Left hindlimb (tissue), 1 donor: Measurements from ENCODE around the gene PTBP3.

Source experiments
- DNase-seq: peaks from one replicate; pipeline ENCODE4 v3.0.0-alpha.2; 2018

Gene PTBP3

GRCh38 chr9:112355427-112355897 lies 22.0 kb upstream of the PTBP3 start:
- no peak for DNase-seq

GRCh38 chr9:112354081-112354743 lies 20.8 kb upstream of the PTBP3 start:
- DNase-seq, result no peak

GRCh38 chr9:112352209-112352608 lies 18.8 kb upstream of the PTBP3 start:
- DNase-seq, result no peak

GRCh38 chr9:112351184-112351583 lies 17.8 kb upstream of the PTBP3 start:
- no peak for DNase-seq

DNA sequence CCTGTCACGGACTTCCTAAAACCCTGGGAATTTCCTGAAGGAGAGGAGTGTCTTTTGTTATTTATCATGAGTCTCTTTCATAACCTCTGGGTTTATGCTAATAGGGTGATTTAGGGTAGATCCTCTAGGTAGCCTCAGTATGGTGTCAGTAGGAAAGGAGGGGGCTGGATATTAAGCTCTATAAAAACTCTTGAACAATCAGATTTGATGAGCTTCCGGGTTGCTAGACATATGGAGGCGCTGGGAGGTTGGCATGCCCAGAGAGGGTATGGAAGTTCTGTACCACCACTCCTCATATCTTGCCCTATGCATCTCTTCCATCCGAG lies 15.6 kb upstream of the PTBP3 start:
- no peak for DNase-seq

DNA sequence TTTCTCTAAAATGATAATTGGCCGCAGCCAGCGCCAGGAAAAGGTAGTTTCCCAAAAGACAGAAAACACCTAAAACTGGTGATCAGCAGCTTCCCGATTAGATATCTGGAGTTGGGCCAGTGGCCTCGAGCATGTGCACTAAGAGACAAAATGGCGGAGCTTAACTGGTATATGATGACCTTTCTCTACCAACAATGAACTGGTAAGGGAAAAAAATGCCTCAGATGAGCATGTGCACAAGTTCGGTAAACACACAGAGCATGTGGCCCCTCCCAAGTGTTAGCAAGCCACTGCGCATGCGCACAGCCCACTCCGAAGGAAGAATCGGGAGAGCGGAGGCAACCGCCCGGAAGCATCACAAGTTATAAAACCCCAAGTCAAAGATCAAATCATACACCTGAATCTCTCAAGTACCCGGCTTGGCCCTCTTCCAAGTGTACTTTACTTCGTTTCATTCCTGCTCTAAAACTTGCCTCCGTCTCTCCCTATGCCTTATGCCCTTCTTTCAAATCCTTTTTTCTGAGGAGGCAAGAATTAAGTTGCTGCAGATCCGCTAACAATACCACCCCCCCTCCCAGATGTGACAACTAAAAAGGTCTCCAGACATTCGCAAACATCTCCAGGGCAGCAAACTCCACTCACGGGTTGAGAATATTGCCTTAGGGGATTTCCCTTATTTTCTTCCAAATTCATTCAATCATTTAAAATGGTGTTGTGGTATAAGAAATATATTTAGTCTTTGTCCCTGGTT lies 15.0 kb upstream of the PTBP3 start:
- DNase-seq, result peak; percentile 77

GRCh38 chr9:112341730-112342129 lies 8.3 kb upstream of the PTBP3 start:
- no peak for DNase-seq

DNA sequence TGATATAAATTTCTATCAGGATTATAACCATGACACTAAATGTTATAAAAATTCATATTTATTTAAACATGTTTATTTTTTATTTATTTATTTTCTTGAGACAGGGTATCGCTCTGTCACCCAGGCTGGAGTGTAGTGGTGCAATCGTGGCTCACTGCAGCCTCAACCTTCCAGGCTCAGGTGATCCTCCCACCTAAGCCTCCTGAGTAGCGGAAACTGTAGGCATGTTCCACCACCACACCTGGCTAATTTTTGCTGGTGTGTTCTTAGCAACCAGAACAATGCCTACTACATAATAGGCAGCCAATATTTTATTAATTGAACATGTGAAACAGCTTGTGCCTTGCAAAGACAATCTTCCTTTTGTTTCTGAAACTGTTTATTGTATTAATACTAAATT lies 6.5 kb upstream of the PTBP3 start:
- DNase-seq, result no peak

DNA sequence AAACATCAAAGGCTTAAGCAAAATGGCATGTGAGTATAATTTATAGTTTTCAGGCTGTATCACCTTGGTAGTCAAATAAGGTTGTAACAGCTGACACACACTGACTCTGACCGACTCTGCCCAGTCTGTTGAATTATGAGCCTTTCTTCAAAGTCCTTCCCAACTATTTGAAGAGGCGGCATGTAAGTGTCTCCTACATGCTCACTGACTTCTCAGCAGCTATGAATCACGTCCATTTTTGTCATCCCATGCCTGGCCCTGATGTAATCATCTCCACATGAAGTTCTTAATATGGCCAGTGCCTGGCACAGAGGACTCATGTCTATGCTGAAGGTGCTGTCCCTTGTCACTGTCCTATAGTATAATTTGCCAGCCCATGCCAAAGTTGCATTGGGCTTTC lies 5.1 kb upstream of the PTBP3 start:
- no peak for DNase-seq

DNA sequence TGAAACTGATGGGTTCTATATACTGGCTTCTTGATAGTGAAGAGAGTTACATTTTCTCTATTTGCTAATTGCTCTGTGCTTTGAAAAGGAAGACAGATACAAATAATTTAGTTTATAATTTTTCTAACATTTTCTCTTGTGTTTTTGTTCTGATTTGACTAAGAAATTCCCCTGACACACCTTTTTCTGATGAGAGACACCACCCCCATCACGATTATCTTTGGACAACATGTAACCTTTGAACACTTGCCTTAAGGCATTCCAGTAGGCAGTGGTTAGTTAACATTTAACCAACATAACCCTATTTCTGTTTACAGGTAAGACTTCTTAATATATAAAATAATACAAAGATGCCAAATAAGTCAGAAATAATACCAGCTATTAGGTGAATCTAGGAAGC lies 4.1 kb upstream of the PTBP3 start:
- no peak for DNase-seq

- no peak for DNase-seq
These were observed 1.0 kb upstream of the PTBP3 start for GRCh38 chr9:112334432-112334841.

DNA sequence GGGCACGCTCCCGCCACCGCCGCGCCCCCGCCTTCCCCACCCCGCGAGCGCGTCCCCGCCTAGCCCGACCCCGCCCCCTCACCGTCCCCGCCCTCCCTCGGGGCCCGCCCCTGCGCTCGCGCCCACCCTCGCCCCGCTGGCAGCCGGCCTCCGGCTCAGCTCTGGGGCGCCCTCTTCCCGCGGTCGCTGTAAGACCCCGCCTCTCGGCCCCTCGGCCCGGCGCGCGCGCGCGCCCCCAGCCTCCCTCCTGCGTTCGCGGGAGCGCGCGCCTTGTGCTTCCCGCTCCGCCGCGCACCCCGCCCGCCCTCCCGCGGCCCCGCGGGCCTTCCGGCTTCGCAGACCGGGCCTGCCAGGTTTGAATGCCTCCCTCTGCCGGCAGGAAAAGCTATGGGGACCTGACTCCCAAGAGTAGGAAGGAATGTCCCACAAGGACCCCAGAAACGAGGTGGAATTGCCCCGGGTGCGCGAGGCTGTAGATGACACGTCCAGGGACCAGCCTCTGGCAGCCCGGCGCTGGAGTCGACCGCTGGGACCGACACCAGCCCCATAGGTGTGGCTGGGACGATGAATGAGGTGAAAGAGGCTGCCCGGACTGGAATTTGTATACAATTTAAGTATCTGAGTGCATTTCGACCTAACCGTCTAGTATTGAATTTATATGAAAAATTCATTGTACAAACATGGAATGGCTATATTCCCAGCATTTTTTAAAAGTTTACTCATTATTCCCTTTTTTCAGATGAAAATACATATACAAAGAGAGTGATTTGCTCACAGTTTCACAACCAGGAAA lies 416 bp upstream of the PTBP3 start:
- DNase-seq, result peak; percentile 97

- DNase-seq, result no peak
These were observed 794 bp downstream of the PTBP3 start for GRCh38 chr9:112332674-112332976.

DNA sequence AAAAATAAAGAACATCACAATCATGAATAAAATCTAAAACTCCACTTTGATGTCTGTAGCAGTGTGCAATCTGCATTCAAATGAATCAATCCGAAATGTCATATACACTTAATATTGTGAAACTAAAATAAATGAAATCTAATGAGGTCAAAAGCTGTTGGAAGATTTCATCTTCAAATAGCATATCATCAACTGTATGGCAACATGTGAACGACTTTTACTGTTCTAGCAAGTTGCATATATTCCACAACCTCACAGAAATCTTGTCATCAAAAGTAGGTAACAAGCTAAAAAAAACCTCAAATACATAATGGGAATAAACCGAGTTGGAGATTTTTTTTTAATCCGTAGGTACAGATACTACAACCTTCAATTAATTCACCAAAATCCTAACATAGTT lies 1.2 kb downstream of the PTBP3 start:
- no peak for DNase-seq

GRCh38 chr9:112331674-112331952 lies 1.8 kb downstream of the PTBP3 start:
- no peak for DNase-seq

DNA sequence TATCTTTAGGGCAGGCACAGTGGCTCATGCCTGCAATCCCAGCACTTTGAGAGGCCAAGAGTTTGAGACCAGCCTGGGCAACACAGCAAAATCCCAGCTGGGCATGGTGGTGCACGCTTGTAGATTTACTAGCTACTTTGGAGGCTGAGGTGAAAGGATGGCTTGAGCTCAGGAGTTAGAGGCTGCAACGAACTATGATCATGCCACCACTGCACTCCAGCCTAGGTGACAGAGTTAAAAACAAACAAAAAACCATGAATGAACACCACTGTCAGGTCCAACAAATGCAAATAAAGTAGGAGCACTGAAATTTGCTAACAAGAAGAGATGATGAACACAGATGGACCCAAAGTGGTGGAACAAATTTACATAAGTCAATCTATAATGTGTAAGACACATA lies 4.9 kb downstream of the PTBP3 start:
- no peak for DNase-seq

- no peak for DNase-seq
These were observed 5.5 kb downstream of the PTBP3 start for GRCh38 chr9:112327718-112328450.

DNA sequence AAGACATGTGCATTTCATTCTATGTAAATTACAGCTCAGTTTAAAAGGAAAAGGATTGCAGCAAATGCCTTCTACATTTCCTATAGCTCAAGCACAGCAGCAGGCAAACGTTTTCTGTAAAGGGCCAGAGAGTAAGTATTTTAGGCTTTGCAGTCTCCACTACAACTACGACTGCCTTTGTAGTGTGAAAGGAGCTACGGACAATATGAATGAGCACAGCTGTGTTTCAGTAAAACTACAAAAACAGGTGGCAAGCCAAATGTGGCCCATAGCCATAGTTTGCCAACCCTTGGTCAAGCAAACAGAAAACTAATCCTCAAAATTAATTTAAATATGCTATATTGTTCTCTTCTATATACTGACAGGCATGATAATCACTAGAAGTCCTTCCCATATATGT lies 7.2 kb downstream of the PTBP3 start:
- DNase-seq, result no peak

DNA sequence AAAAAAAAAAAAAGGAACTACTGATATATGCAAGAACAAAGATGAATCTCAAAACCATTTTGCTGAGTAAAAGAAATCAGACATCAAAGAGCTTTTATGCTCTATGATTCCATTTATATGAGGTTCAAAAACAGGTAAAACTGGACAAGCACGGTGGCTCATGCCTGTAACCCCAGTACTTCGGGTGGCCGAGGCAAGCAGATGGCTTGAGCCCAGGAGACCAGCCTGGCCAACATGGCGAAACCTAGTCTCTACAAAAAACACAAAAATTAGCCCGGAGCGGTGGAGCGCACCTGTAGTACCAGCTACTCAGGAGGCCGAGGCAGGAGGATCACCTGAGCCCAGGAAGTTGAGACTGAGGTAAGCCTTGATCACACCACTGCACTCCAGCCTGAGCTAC lies 7.8 kb downstream of the PTBP3 start:
- DNase-seq, result no peak

DNA sequence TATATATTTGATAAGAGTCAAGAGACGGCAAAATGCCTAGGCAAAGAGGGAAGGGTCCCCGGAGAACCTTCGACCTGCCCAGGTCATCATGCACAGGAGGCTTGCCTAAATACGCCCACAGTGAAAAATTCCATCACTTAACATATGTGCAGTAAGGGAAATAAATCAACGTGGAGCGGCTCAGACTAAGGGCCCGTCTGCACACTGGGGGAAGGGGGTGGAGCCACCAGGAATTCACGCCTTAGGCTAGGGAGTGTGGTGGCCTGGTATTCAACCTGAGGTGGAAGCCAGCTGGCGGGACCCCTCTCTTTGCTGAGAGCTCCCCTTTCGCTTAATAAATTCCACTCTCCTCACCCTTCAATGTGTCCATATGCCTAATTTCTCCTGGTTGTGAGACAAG lies 8.3 kb downstream of the PTBP3 start:
- no peak for DNase-seq

DNA sequence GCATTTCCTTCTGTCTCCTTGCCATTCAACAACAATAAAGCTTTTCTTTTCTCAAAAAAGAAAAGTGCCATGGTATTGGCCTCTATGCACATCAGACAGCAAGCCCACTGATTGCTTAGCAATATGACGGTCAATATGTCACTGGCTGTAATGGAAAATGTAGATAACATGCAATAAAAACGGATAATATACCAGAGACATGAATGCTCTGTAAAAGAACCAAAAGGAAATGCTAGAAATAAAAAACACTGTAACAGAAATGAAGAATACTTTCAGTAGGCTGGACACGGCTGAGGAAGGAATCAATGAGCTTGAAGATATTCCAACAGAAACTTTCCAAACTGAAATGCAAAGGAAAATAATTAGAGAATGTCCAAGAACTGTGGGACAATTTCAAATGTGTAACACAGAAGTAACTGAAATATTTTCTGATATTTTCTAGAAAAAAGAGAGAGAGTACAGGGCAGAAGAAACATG lies 10.0 kb downstream of the PTBP3 start:
- DNase-seq, result no peak

DNA sequence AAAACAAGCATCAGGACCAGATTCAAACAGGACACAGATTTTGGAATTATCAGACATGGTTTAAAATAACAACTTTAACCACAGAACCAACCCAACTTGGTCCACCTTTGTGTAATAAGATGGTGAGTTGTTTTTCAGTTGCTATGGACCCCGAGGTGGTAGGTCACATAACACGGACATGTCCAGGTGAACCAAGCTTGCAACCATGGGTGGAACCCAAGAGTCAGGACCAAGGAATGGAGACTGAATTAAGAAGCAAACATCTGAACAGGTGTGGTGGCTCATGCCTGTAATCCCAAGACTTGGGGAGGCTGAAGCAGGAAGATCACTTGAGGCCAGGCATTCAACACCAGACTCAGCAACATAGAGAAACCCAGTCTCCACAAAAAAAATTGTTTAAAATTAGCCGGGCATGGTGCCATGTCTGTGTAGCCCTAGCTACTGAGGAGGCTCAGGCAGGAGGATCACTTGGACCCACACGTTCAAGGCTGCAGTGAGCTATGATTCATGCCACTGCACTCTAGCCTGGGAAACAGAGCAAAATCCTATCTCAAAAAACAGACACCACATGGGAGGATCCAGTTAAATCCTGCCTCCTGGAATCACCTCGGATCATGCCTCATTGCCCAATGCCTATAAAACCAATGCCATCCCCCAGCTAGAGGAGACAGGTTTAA lies 10.6 kb downstream of the PTBP3 start:
- no peak for DNase-seq
